SJCRH30 (cell line): Measurements from ENCODE around the gene ODAD4. TPM values are rescaled to one million over a fixed set of nuclear protein-coding genes. Genes with fewer than 3 reads are reported as not detected.
"Not testable (repeated sequence)": the region's sequence is repeated elsewhere in the genome, so short reads cannot be mapped to it uniquely, and the experiment has no call there.

Experiments
- DNase-seq, 2 experiments: peaks; one replicate each; pipeline ENCODE4 v3.0.0-alpha.2; 2015 to 2020
- H3K27ac ChIP-seq: fragments of 250-450 bp; sonication (Bioruptor Pico); 2 replicates; pipeline ENCODE4 v1.5.1; 2020; ENCODE audit warnings: mild to moderate bottlenecking, moderate library complexity
- H3K27me3 ChIP-seq: fragments of 250-450 bp; sonication (Bioruptor Pico); 2 replicates; pipeline ENCODE4 v1.5.1; 2020; ENCODE audit warnings: mild to moderate bottlenecking, moderate library complexity
- H3K36me3 ChIP-seq: fragments of 250-450 bp; sonication (Bioruptor Pico); 2 replicates; pipeline ENCODE4 v1.5.1; 2020; ENCODE audit warnings: mild to moderate bottlenecking, moderate library complexity
- H3K4me1 ChIP-seq: fragments of 250-450 bp; sonication (Bioruptor Pico); 2 replicates; pipeline ENCODE4 v1.5.1; 2020; ENCODE audit warnings: mild to moderate bottlenecking, moderate library complexity
- H3K4me3 ChIP-seq: fragments of 250-450 bp; sonication (Bioruptor Pico); 2 replicates; pipeline ENCODE4 v1.5.1; 2020; ENCODE audit warnings: mild to moderate bottlenecking, moderate library complexity
- H3K9me3 ChIP-seq: fragments of 250-450 bp; sonication (Bioruptor Pico); replicated peaks from 2 replicates; pipeline ENCODE4 v1.5.1; 2020; ENCODE audit warnings: mild to moderate bottlenecking, moderate library complexity
- total RNA-seq: library from RNA; depleted of rRNA; stranded (reverse); fragments of >200 nt; shearing (Covaris generic); gene quantifications from 2 replicates; pipeline ENCODE4 v1.2.3, GENCODE V29; 2014

ODAD4 gene
- total RNA-seq, 1 experiment from 2014 or later, result 0.24 TPM

GRCh38 chr17:41985919-41986318 is 55.5 kb downstream of the ODAD4 start:
- DNase-seq, result no peak
- Histone ChIP-seq H3K27me3 (no peaks in the 10 kb centered on the region), H3K4me3 (no peak overlapping the region), H3K27ac (no peak overlapping the region), H3K4me1 (0 out of 2 replicates have a peak, but pooled peaks cover 7% of the 10 kb centered on the region), H3K36me3 (peaks cover 87% of the 10 kb centered on the region), H3K9me3 (no peaks in the 10 kb centered on the region)

DNA sequence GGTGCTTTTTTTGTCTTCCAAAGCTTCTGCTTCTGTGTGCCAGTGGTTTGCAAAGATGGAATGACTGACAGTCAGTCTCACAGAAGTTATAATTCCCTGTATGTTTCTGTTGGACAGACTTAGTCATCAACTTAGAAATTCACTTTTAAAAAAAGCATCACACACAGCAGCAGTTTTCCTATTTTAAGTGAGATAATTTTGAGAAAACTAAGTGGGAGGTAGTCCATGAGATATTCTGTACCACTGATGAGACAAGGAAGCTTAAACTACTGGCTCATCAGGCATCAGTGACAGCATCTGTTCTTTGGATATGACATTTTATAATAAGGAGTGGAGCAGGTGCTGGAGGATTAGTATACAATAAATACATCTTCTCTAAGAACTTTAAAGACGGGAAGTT is 56.2 kb downstream of the ODAD4 start:
- no peak overlapping the region for H3K27ac ChIP-seq

DNA sequence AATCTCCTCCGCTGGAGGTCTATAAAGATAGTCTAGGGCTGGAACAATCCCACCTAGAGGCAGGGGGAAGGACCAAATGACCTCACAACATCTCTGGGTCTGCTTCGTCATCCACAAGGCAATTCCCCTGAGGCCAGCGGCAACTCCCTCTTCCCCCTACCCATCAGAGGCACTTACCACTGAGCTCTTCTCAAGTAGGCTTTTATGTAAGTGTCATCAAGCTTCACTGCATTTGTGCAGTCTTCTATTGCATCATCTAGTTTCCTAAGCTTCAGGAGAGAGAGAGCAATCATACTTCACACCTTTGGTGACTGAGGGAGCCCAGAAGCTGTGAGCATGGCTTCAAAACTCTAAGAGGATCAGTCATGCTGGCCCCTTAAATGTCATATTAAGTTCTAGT is 57.2 kb downstream of the ODAD4 start:
- no peak overlapping the region for H3K27ac ChIP-seq
- no peak for DNase-seq

More for the DNA sequence above, 56.2 kb downstream of the ODAD4 start:
- no peak for DNase-seq
- Histone ChIP-seq H3K4me1 (peaks cover 8% of the 10 kb centered on the region), H3K36me3 (peaks cover 88% of the 10 kb centered on the region), H3K27me3 (no peaks in the 10 kb centered on the region), H3K4me3 (no peak overlapping the region), H3K9me3 (no peaks in the 10 kb centered on the region)

GRCh38 chr17:41988418-41988817 is 58.0 kb downstream of the ODAD4 start:
- H3K9me3 ChIP-seq, result no peaks in the 10 kb centered on the region
- peaks cover 24% of the 10 kb centered on the region for H3K4me1 ChIP-seq
- H3K4me3 ChIP-seq, result no peak overlapping the region
- H3K36me3 ChIP-seq, result peaks cover 75% of the 10 kb centered on the region
- H3K27ac ChIP-seq, result no peak overlapping the region
- no peak for DNase-seq
- no peaks in the 10 kb centered on the region for H3K27me3 ChIP-seq

More for the DNA sequence above, 57.2 kb downstream of the ODAD4 start:
- H3K27me3 ChIP-seq, result no peaks in the 10 kb centered on the region
- peaks cover 81% of the 10 kb centered on the region for H3K36me3 ChIP-seq
- H3K4me3 ChIP-seq, result no peak overlapping the region
- peaks cover 16% of the 10 kb centered on the region for H3K4me1 ChIP-seq
- H3K9me3 ChIP-seq, result no peaks in the 10 kb centered on the region

GRCh38 chr17:41989702-41990419 is 59.4 kb downstream of the ODAD4 start:
- Histone ChIP-seq H3K9me3 (no peaks in the 10 kb centered on the region), H3K4me1 (peaks cover 23% of the 10 kb centered on the region), H3K27ac (no peak overlapping the region), H3K36me3 (peaks cover 76% of the 10 kb centered on the region), H3K4me3 (no peak overlapping the region), H3K27me3 (no peaks in the 10 kb centered on the region)
- DNase-seq, result no peak

DNA sequence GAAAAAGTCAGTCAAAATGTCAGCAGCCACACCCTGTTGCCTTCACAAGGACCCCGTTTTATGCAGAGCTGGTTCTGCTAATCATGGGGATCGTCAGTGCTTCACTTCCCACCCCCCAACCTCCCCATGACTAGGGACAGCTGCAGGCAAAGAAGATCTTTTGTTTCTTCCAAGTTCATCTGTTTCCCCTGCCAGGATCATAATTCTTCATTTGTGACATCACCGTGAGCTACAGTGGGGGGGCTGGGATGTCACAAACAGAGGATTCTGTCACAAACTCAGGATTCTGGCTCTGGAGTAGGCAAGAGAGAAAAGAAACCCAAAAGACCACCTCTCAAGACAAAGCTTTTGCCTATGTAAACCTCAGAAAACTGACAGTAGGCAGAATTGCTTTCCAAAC is 62.2 kb downstream of the ODAD4 start:
- peak; percentile 90 to 95 for DNase-seq
- Histone ChIP-seq H3K27me3 (no peaks in the 10 kb centered on the region), H3K36me3 (peaks cover 76% of the 10 kb centered on the region), H3K27ac (peak overlapping the region; percentile 91), H3K9me3 (no peaks in the 10 kb centered on the region), H3K4me3 (no peak overlapping the region), H3K4me1 (peaks cover 23% of the 10 kb centered on the region)

DNA sequence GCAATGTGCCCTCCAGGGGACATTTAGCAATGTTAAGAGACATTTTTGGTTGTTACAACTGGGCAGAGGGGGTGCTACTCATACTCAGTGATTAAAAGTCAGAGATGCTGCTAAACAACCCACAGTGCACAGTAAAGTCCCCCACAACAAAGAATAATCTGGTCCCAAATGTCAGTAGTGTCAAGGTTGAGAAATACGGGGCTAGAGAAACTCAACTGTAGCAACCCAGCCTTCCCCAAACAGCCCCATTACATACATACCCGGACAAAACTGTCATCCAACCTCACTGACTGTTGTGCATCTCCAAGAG is 66.4 kb downstream of the ODAD4 start:
- H3K4me3 ChIP-seq, result no peak overlapping the region
- no peak overlapping the region for H3K27ac ChIP-seq
- peaks cover 69% of the 10 kb centered on the region for H3K36me3 ChIP-seq

GRCh38 chr17:41998497-41998896 is 68.1 kb downstream of the ODAD4 start:
- H3K36me3 ChIP-seq, result peaks cover 78% of the 10 kb centered on the region
- H3K9me3 ChIP-seq, result no peaks in the 10 kb centered on the region
- no peaks in the 10 kb centered on the region for H3K27me3 ChIP-seq
- no peak for DNase-seq
- no peak overlapping the region for H3K27ac ChIP-seq
- H3K4me1 ChIP-seq, result peaks cover under 1% of the 10 kb centered on the region; the same call in 1 of the 2 replicates
- no peak overlapping the region for H3K4me3 ChIP-seq

More for the DNA sequence above, 66.4 kb downstream of the ODAD4 start:
- no peaks in the 10 kb centered on the region for H3K9me3 ChIP-seq
- no peak for DNase-seq
- H3K27me3 ChIP-seq, result no peaks in the 10 kb centered on the region
- H3K4me1 ChIP-seq, result peaks cover 15% of the 10 kb centered on the region

- Histone ChIP-seq H3K36me3 (peaks cover 65% of the 10 kb centered on the region), H3K27ac (no peak overlapping the region), H3K27me3 (no peaks in the 10 kb centered on the region), H3K9me3 (no peaks in the 10 kb centered on the region), H3K4me3 (no peak overlapping the region), H3K4me1 (no peaks in the 10 kb centered on the region; the same call in 1 of the 2 replicates)
- DNase-seq, result no peak
These were observed 70.2 kb downstream of the ODAD4 start for GRCh38 chr17:42000413-42001133.

- Histone ChIP-seq H3K4me3 (no peak overlapping the region), H3K9me3 (no peaks in the 10 kb centered on the region), H3K36me3 (peaks cover 54% of the 10 kb centered on the region)
These were observed 71.3 kb downstream of the ODAD4 start for GRCh38 chr17:42001729-42002128.

DNA sequence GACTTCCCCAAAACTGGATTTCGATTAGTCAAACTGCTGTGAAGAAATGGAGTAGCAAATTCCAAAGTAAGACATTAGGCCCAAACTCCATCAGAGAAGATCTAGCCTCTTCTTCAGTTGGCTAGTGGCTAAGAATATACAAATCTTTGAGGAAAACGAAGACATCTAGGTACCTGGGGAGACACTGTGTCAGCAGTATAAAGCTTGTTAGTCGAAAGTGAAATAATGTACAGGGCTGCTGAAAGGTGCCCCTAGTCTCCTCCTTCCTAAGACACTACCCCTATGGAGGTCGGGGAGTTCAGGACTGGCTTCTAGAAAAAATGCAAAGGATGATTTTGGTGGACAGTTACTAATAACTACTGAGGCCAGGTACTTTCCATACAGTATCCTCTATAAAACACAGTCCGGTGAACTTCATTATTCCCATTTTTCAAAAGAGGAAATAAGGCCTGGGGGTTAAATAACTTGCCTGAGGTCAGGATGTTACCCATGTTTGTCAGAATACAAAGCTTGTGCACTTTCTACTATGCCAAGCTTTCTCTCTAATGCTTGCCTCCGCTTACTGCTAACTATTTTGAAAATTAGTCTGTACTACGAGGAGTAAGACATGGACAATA is 71.9 kb downstream of the ODAD4 start:
- H3K27me3 ChIP-seq, result no peaks in the 10 kb centered on the region
- H3K27ac ChIP-seq, result no peak overlapping the region; the same call in 1 of the 2 replicates
- H3K4me1 ChIP-seq, result no peaks in the 10 kb centered on the region; the same call in 1 of the 2 replicates
- peaks cover 50% of the 10 kb centered on the region for H3K36me3 ChIP-seq
- no peak for DNase-seq
- H3K9me3 ChIP-seq, result no peaks in the 10 kb centered on the region
- H3K4me3 ChIP-seq, result no peak overlapping the region

More at GRCh38 chr17:42001729-42002128, 71.3 kb downstream of the ODAD4 start:
- H3K27ac ChIP-seq, result no peak overlapping the region
- H3K4me1 ChIP-seq, result no peaks in the 10 kb centered on the region; the same call in 1 of the 2 replicates
- H3K27me3 ChIP-seq, result no peaks in the 10 kb centered on the region
- no peak for DNase-seq

DNA sequence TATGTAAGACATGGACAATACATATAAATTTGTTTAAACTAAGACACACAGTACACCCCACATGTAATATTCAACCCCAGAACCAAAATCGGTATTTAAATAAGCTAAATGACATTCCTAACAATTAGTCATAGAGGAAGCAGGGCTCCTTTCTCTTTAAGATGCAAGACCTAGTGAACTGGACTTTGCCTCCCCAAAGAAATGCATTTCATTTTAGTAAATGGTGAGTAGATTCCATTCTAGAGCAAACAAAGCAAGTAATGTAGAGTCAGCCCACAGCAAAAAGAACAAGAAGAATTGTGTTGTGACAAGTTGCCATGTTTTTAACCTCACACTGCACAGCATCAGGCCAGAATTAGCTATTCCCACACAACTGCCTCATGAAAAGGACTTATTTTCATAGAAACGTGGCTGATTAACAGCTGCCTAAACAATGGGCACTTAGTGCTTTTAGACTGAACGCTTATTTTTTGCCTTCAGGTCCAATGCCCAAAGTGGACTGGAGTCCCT is 72.4 kb downstream of the ODAD4 start:
- Histone ChIP-seq H3K36me3 (peaks cover 45% of the 10 kb centered on the region), H3K27me3 (no peaks in the 10 kb centered on the region), H3K9me3 (no peaks in the 10 kb centered on the region), H3K27ac (no peak overlapping the region; the same call in 1 of the 2 replicates), H3K4me3 (no peak overlapping the region), H3K4me1 (no peaks in the 10 kb centered on the region; the same call in 1 of the 2 replicates)
- DNase-seq, result no peak

DNA sequence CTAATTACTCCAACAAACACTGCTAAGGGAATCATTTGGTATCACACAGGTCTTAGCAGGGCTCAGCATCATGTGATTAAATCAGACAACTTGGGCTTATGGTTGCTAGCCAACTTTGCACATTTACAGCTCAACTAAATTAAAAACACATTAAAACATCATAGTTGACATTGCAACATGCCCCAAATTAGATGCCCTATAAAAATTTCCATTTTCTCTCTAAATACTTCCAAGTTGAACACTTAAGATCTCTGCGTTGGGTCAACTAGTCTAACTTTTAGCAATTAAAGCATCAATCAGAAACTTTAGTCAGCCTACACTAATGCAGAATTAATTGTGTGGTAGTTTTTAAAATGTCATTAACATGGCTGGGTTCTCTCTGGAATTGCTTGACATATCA is 74.7 kb downstream of the ODAD4 start:
- Histone ChIP-seq H3K36me3 (peaks cover 41% of the 10 kb centered on the region), H3K27ac (no peak overlapping the region), H3K4me3 (no peak overlapping the region), H3K27me3 (no peaks in the 10 kb centered on the region), H3K9me3 (no peaks in the 10 kb centered on the region), H3K4me1 (no peaks in the 10 kb centered on the region; the same call in 1 of the 2 replicates)
- no peak for DNase-seq

DNA sequence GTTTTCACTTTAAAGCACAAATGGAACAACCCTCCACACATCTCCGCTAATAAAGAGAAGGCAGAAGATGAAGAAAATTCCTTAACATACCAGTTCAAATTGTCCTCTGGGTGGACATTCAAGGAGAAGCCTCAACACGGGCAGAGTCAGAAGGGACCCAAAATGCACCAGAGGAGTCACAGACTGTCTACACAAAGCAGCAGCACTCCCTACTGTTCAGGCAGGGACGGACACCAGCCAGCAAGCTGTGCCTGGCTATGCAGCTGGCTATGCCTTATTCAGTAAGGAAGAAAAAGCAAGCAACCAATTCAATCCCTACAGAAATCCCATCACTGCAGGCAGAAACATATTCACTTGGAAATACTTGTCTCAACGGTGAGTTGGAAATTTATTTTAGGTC is 78.8 kb downstream of the ODAD4 start:
- Histone ChIP-seq H3K27ac (no peak overlapping the region), H3K4me1 (no peaks in the 10 kb centered on the region), H3K9me3 (no peaks in the 10 kb centered on the region), H3K4me3 (no peak overlapping the region), H3K36me3 (peaks cover 15% of the 10 kb centered on the region), H3K27me3 (no peaks in the 10 kb centered on the region)
- DNase-seq, result peak in 1 of 2 experiments; percentile 35

DNA sequence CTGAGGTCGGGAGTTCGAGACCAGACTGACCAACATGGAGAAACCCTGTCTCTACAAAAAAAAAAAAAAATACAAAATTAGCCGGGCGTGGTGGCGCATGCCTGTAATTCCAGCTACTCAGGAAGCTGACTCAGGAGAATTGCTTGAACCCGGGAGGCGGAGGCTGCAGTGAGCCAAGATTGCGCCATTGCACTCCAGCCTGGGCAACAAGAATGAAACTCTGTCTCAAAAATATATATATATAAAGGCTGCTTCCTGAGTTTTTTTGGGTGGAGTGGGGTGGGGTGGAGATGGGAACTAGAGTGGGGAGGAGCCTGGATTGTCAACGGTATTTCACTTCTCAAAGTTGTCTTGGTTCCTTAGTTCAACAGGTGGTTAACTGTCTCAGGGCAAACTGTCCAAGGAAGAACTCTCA is 79.9 kb downstream of the ODAD4 start:
- peaks cover 19% of the 10 kb centered on the region for H3K36me3 ChIP-seq
- H3K27ac ChIP-seq, DNase-seq, H3K4me1 ChIP-seq, H3K9me3 ChIP-seq, H3K4me3 ChIP-seq, H3K27me3 ChIP-seq: not testable (repeated sequence)
